ENCODE measurements around the gene REV3L. TPM values are rescaled to one million over a fixed set of nuclear protein-coding genes. Genes with fewer than 3 reads are reported as not detected.

The REV3L gene
- total and polyA plus RNA-seq, 9 of the 15 experiments (the other 6 are each of a cell fraction or from before 2014, with no cell fraction given): 5.5 to 24.4 (median 14.4) TPM

- TF ChIP-seq MGA (IDR thresholded peaks at IDR 0.05): no peak
- no peak for TF ChIP-seq THAP12 (CRISPR knock-in tag; IDR thresholded peaks at IDR 0.05)
- 0 out of 2 replicates have a peak, but pooled peaks have one; percentile 38 for TF ChIP-seq VEZF1 (CRISPR knock-in tag; IDR thresholded peaks at IDR 0.05)
- no peak for TF ChIP-seq DIDO1 (tag; IDR thresholded peaks at IDR 0.05; ENCODE audit: low read depth)
- no peak for TF ChIP-seq TCFL5 (CRISPR knock-in tag; conservative IDR thresholded peaks at IDR 0.05)
- no peak for TF ChIP-seq BHLHE40 (IDR thresholded peaks at IDR 0.05; ENCODE audit: low read length)
These were observed 222.3 kb downstream of the REV3L start (continued) for GRCh38 chr6:111260570-111261298.
